ENCODE measurements around the gene TNFSF18. TPM values are rescaled to one million over a fixed set of nuclear protein-coding genes. Genes with fewer than 3 reads are reported as not detected.

Gene TNFSF18
- total RNA-seq, 2 donors from 2014 or later, result 0.36 TPM; not detected in 1

GRCh38 chr1:173016419-173016818, 34.3 kb downstream of the TNFSF18 start:
- Mint-ChIP-seq H3K36me3 (no peaks in the 10 kb centered on the region), H3K27ac (peak overlapping the region in 1 of 2 donors; percentile 9), H3K9me3 (peaks cover 3% of the 10 kb centered on the region)

GRCh38 chr1:173015629-173016028, 35.1 kb downstream of the TNFSF18 start:
- Mint-ChIP-seq H3K27me3 (peaks cover 4 to 9% of the 10 kb centered on the region in 2 donors), H3K27ac (no peak overlapping the region), H3K36me3 (no peaks in the 10 kb centered on the region), H3K9me3 (peaks cover 3% of the 10 kb centered on the region), H3K4me1 (ENCODE audit: low read depth in 2 of 2) (peaks cover 3 to 11% of the 10 kb centered on the region in 2 donors), H3K4me3 (no peak overlapping the region)
- no peak for DNase-seq (ENCODE audit: low spot score)
- ATAC-seq, result no peak

More at GRCh38 chr1:173016419-173016818, 34.3 kb downstream of the TNFSF18 start:
- peaks cover 3 to 19% of the 10 kb centered on the region in 2 donors for H3K4me1 Mint-ChIP-seq (ENCODE audit: low read depth in 2 of 2)
- no peak for ATAC-seq
- no peak overlapping the region for H3K4me3 Mint-ChIP-seq
- no peak for DNase-seq (ENCODE audit: low spot score)
- H3K27me3 Mint-ChIP-seq, result peaks cover 2 to 4% of the 10 kb centered on the region in 2 donors

- Mint-ChIP-seq H3K4me1 (ENCODE audit: low read depth in 2 of 2) (peaks cover 0 to 9% of the 10 kb centered on the region in 2 donors), H3K36me3 (no peaks in the 10 kb centered on the region), H3K9me3 (peaks cover 3% of the 10 kb centered on the region), H3K27ac (no peak overlapping the region), H3K4me3 (no peak overlapping the region), H3K27me3 (peaks cover 4 to 9% of the 10 kb centered on the region in 2 donors)
- DNase-seq (ENCODE audit: low spot score) (no peak), ATAC-seq (no peak)
These were observed 36.6 kb downstream of the TNFSF18 start for GRCh38 chr1:173014160-173014559.

GRCh38 chr1:173012126-173012525, 38.6 kb downstream of the TNFSF18 start:
- Mint-ChIP-seq H3K36me3 (peaks cover 6% of the 10 kb centered on the region), H3K27me3 (peaks cover 4 to 9% of the 10 kb centered on the region in 2 donors), H3K4me1 (ENCODE audit: low read depth in 2 of 2) (peaks cover 6% of the 10 kb centered on the region in 2 donors), H3K4me3 (no peak overlapping the region), H3K9me3 (peaks cover 3% of the 10 kb centered on the region), H3K27ac (no peak overlapping the region)
- ATAC-seq, result no peak
- no peak for DNase-seq (ENCODE audit: low spot score)

GRCh38 chr1:173009597-173009996, 41.1 kb downstream of the TNFSF18 start:
- no peak overlapping the region for H3K27ac Mint-ChIP-seq

GRCh38 chr1:173005196-173005864, 45.4 kb downstream of the TNFSF18 start:
- Mint-ChIP-seq H3K27me3 (no peaks in the 10 kb centered on the region), H3K36me3 (peaks cover 25% of the 10 kb centered on the region), H3K4me3 (no peak overlapping the region), H3K9me3 (peaks cover 16% of the 10 kb centered on the region), H3K27ac (peak overlapping the region in 1 of 2 donors; percentile 66), H3K4me1 (ENCODE audit: low read depth in 2 of 2) (peaks cover 8 to 13% of the 10 kb centered on the region in 2 donors)
- ATAC-seq, result no peak
- DNase-seq (ENCODE audit: low spot score), result no peak

More at GRCh38 chr1:173009597-173009996, 41.1 kb downstream of the TNFSF18 start:
- no peak for ATAC-seq
- Mint-ChIP-seq H3K27me3 (peaks cover 4 to 9% of the 10 kb centered on the region in 2 donors), H3K4me1 (ENCODE audit: low read depth in 2 of 2) (peaks cover 8 to 13% of the 10 kb centered on the region in 2 donors), H3K36me3 (peaks cover 6% of the 10 kb centered on the region), H3K4me3 (no peak overlapping the region), H3K9me3 (peaks cover 3% of the 10 kb centered on the region)
- no peak for DNase-seq (ENCODE audit: low spot score)

GRCh38 chr1:173002891-173003838, 47.6 kb downstream of the TNFSF18 start:
- Mint-ChIP-seq H3K4me1 (ENCODE audit: low read depth in 2 of 2) (peaks cover 4 to 7% of the 10 kb centered on the region in 2 donors), H3K4me3 (no peak overlapping the region), H3K9me3 (peaks cover 16% of the 10 kb centered on the region), H3K36me3 (peaks cover 19% of the 10 kb centered on the region), H3K27me3 (no peaks in the 10 kb centered on the region), H3K27ac (no peak overlapping the region)
- ATAC-seq (no peak), DNase-seq (ENCODE audit: low spot score) (no peak)

- ATAC-seq (no peak), DNase-seq (ENCODE audit: low spot score) (no peak)
- H3K27me3 Mint-ChIP-seq, result no peaks in the 10 kb centered on the region
- H3K27ac Mint-ChIP-seq, result no peak overlapping the region
- peaks cover 19% of the 10 kb centered on the region for H3K36me3 Mint-ChIP-seq
- no peak overlapping the region for H3K4me3 Mint-ChIP-seq
- no peaks in the 10 kb centered on the region for H3K4me1 Mint-ChIP-seq (ENCODE audit: low read depth in 2 of 2)
- peaks cover 19% of the 10 kb centered on the region for H3K9me3 Mint-ChIP-seq
These were observed 51.4 kb downstream of the TNFSF18 start for GRCh38 chr1:172999349-172999748.

- no peak overlapping the region for H3K27ac Mint-ChIP-seq
- DNase-seq (ENCODE audit: low spot score), result no peak
- H3K4me1 Mint-ChIP-seq (ENCODE audit: low read depth in 2 of 2), result no peaks in the 10 kb centered on the region
- H3K9me3 Mint-ChIP-seq, result peaks cover 18% of the 10 kb centered on the region
- H3K36me3 Mint-ChIP-seq, result peaks cover 19% of the 10 kb centered on the region
- H3K4me3 Mint-ChIP-seq, result no peak overlapping the region
- ATAC-seq, result no peak
- no peaks in the 10 kb centered on the region for H3K27me3 Mint-ChIP-seq
These were observed 52.8 kb downstream of the TNFSF18 start for GRCh38 chr1:172997941-172998361.

- H3K4me3 Mint-ChIP-seq, result no peak overlapping the region
- H3K27ac Mint-ChIP-seq, result no peak overlapping the region
- H3K4me1 Mint-ChIP-seq (ENCODE audit: low read depth in 2 of 2), result no peaks in the 10 kb centered on the region
- peaks cover 2% of the 10 kb centered on the region for H3K9me3 Mint-ChIP-seq
- ATAC-seq (no peak), DNase-seq (ENCODE audit: low spot score) (no peak)
- no peaks in the 10 kb centered on the region for H3K27me3 Mint-ChIP-seq
- no peaks in the 10 kb centered on the region for H3K36me3 Mint-ChIP-seq
These were observed 57.1 kb downstream of the TNFSF18 start for GRCh38 chr1:172993640-172994039.

- no peaks in the 10 kb centered on the region for H3K36me3 Mint-ChIP-seq
- H3K4me3 Mint-ChIP-seq, result no peak overlapping the region
- no peaks in the 10 kb centered on the region for H3K9me3 Mint-ChIP-seq
- no peaks in the 10 kb centered on the region for H3K4me1 Mint-ChIP-seq (ENCODE audit: low read depth in 2 of 2)
- ATAC-seq (no peak), DNase-seq (ENCODE audit: low spot score) (no peak)
- peak overlapping the region in 1 of 2 donors; percentile 10 for H3K27ac Mint-ChIP-seq
- H3K27me3 Mint-ChIP-seq, result no peaks in the 10 kb centered on the region
These were observed 58.9 kb downstream of the TNFSF18 start for GRCh38 chr1:172991674-172992400.

GRCh38 chr1:172990598-172991215, 60.0 kb downstream of the TNFSF18 start:
- DNase-seq (ENCODE audit: low spot score) (no peak), ATAC-seq (no peak)
- no peak overlapping the region for H3K4me3 Mint-ChIP-seq
- H3K27ac Mint-ChIP-seq, result no peak overlapping the region
- no peaks in the 10 kb centered on the region for H3K27me3 Mint-ChIP-seq
- no peaks in the 10 kb centered on the region for H3K36me3 Mint-ChIP-seq
- no peaks in the 10 kb centered on the region for H3K9me3 Mint-ChIP-seq
- H3K4me1 Mint-ChIP-seq (ENCODE audit: low read depth in 2 of 2), result no peaks in the 10 kb centered on the region
